ENCODE data around the gene ZNF600.
"Not testable (repeated sequence)": the region's sequence is repeated elsewhere in the genome, so short reads cannot be mapped to it uniquely, and the experiment has no call there.

ZNF600 gene

DNA sequence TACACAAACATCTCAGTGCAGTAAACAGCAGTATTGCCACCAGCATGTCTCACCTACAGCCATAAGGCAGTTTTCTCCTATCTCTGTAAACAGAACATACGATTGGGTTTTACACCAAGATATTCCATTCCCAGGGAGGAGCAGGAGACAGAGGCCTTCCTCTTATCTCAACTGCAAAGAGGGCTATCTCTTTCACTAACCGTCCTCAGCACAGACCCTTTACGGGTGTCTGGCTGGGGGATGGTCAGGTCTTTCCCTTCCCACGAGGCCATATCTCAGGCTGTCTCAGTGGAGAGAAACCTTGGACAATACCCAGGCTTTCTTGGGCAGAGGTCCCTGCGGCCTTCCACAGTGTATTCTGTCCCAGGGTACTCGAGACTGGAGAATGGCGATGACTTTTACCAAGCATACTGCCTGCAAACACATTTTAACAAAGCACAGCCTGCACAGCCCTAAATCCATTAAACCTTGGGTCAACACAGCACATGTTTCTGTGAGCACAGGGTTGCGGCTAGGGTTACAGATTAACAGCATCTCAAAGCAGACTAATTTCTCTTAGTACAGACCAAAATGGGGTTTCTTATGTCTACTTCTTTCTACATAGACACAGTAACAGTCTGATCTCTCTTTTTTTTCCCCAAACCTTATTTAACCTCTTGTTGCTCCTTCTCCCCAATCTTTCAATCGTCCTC is 62.5 kb downstream of the ZNF600 start:
- not testable (repeated sequence) for H3K9me3 Mint-ChIP-seq, H3K27ac Mint-ChIP-seq, H3K27me3 Mint-ChIP-seq, H3K4me3 Mint-ChIP-seq
- H3K4me1 Mint-ChIP-seq = peaks cover 13% of the 10 kb centered on the region
- peaks cover 56% of the 10 kb centered on the region for H3K36me3 Mint-ChIP-seq

DNA sequence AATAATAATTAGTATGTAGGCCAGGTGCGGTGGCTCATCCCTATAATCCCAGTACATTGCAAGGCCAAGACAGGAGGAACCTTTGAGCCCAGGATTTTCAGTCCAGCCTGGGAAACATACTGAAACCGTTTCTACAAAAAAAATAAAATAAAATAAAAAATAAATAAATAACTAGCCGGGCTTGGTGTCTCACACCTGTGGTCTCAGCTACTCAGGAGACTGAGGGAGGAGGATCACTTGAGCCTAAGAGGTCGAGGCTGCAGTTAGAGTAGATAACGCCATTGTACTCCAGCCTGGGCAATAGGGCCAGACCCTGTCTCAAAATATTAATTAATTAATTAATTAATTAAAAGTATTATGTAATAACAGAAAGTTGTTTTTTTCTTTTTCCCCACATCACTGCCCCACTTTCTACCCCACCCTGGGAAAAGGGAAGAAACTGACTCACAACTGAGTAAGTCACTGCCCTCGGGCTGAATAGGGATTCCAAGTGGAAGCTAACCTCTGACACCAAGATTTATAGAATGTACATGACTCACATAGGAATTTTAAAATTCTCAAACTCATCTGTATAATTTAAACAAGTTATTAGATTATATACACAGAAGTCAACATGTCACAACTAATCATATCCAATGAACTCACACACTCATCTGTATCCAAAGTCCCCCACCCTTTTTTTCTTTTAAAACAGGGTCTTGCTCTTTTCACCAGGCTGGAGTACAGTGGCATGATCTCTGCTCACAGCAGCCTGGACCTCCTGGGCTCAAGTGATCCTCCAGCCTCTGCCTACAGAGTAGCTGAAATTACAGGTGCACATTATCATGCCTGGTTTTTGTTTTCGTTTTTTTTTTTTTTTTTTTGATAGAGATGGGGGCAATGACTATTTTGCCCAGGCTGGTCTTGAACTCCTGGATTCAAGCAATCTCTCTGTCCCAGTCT is 64.3 kb downstream of the ZNF600 start:
- Mint-ChIP-seq H3K36me3 (peaks cover 52% of the 10 kb centered on the region), H3K9me3 (no peaks in the 10 kb centered on the region), H3K4me1 (peaks cover 10% of the 10 kb centered on the region), H3K4me3 (no peak overlapping the region), H3K27ac (no peak overlapping the region), H3K27me3 (no peaks in the 10 kb centered on the region)

DNA sequence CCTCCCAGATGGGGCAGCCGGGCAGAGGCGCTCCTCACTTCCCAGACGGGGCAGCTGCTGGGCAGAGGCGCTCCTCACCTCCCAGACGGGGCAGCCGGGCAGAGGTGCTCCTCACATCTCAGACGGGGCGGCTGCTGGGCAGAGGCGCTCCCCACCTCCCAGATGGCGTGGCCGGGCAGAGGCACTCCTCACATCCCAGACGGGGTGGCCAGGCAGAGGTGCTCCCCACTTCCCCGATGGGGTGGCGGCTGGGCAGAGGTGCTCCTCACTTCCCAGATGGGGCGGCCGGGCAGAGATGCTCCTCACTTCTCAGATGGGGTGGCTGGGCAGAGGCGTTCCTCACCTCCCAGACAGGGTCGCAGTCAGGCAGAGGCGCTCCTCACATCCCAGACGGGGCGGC is 66.0 kb downstream of the ZNF600 start:
- H3K4me3 Mint-ChIP-seq, H3K27me3 Mint-ChIP-seq, H3K9me3 Mint-ChIP-seq, H3K27ac Mint-ChIP-seq: not testable (repeated sequence)
- Mint-ChIP-seq H3K4me1 (peaks cover 13% of the 10 kb centered on the region), H3K36me3 (peaks cover 51% of the 10 kb centered on the region)

DNA sequence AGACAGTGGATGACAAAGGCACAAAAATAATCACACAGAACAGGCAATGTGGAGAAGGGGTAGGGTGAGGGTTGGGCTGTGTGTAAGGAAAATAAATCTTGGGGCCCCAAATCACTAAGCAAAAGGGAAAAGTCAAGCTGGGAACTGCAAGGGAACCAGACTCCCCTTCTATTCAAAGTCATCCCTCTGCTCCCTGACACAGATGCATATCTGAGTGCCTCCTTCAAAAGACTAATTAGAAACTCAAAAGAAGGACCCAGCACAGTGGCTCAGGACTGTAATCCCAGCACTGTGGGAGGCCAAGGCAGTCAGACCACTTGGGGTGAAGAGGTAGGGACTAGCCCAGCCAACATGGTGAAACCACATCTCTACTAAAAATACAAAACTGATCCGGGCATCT is 70.1 kb downstream of the ZNF600 start:
- Mint-ChIP-seq H3K27me3 (no peaks in the 10 kb centered on the region), H3K27ac (no peak overlapping the region)

GRCh38 chr19:52715902-52716301 is 70.7 kb downstream of the ZNF600 start:
- Mint-ChIP-seq H3K36me3 (peaks cover 47% of the 10 kb centered on the region), H3K27ac (peak overlapping the region; percentile 68), H3K4me1 (peaks cover 16% of the 10 kb centered on the region)
- not testable (repeated sequence) for H3K9me3 Mint-ChIP-seq, H3K4me3 Mint-ChIP-seq, H3K27me3 Mint-ChIP-seq

More for the DNA sequence above, 70.1 kb downstream of the ZNF600 start:
- peaks cover 16% of the 10 kb centered on the region for H3K4me1 Mint-ChIP-seq
- H3K9me3 Mint-ChIP-seq = peaks cover 7% of the 10 kb centered on the region
- no peak overlapping the region for H3K4me3 Mint-ChIP-seq
- H3K36me3 Mint-ChIP-seq = peaks cover 47% of the 10 kb centered on the region

GRCh38 chr19:52715330-52715729 is 71.3 kb downstream of the ZNF600 start:
- not testable (repeated sequence) for H3K9me3 Mint-ChIP-seq, H3K27ac Mint-ChIP-seq, H3K27me3 Mint-ChIP-seq, H3K4me3 Mint-ChIP-seq
- peaks cover 16% of the 10 kb centered on the region for H3K4me1 Mint-ChIP-seq
- H3K36me3 Mint-ChIP-seq = peaks cover 50% of the 10 kb centered on the region
